Transverse colon (tissue), 4 donors: ENCODE measurements around the gene DHRS12.

Experiments
- POLR2AphosphoS5 ChIP-seq, 3 donors: sonication (generic); formaldehyde crosslinking; IDR thresholded peaks; one replicate each; pipeline ENCODE4 v1.6.1; 2016; ENCODE audit warnings: antibody characterized with exemption in 3 of 3
- TF ChIP-seq, protein P1 (sequence below), 5 experiments: fragments of 200-600 bp in 3 of 5; fragments of 450-650 bp in 2 of 5; sonication (generic) in 3 of 5; IDR thresholded peaks; 1 replicate in 2 of 5; 2 replicates in 3 of 5; pipeline ENCODE4 v1.5.1; 2016 to 2017; ENCODE audit warnings: antibody characterized with exemption in 5 of 5, inconsistent platforms in 3 of 5, mild to moderate bottlenecking in 2 of 5, moderate library complexity in 1 of 5

DNA sequence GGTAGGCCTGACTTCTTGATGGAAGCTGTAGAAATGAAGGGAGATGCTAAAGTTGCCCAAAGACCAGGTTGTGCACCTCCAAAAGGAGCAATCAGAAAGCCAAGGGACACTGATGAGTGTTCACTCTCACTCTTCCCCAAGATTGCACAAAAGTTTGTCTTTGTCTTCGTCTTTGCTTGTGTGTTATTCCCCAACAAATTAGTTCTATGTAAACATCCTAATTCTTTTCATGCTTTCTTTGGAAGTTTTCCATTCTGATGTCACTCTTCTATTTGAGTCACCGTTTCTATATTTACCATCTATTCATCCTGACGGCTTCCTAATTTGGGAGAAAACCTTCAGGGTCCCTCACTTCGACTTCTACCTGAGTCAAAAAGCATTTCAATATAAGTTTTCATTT is 44.7 kb upstream of the DHRS12 start:
- TF ChIP-seq, protein P1, sequence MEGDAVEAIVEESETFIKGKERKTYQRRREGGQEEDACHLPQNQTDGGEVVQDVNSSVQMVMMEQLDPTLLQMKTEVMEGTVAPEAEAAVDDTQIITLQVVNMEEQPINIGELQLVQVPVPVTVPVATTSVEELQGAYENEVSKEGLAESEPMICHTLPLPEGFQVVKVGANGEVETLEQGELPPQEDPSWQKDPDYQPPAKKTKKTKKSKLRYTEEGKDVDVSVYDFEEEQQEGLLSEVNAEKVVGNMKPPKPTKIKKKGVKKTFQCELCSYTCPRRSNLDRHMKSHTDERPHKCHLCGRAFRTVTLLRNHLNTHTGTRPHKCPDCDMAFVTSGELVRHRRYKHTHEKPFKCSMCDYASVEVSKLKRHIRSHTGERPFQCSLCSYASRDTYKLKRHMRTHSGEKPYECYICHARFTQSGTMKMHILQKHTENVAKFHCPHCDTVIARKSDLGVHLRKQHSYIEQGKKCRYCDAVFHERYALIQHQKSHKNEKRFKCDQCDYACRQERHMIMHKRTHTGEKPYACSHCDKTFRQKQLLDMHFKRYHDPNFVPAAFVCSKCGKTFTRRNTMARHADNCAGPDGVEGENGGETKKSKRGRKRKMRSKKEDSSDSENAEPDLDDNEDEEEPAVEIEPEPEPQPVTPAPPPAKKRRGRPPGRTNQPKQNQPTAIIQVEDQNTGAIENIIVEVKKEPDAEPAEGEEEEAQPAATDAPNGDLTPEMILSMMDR (IDR thresholded peaks at IDR 0.05) = no peak
- TF ChIP-seq POLR2AphosphoS5 (IDR thresholded peaks at IDR 0.05) = no peak
